Measurements from ENCODE around the gene KDM4B.

DNA sequence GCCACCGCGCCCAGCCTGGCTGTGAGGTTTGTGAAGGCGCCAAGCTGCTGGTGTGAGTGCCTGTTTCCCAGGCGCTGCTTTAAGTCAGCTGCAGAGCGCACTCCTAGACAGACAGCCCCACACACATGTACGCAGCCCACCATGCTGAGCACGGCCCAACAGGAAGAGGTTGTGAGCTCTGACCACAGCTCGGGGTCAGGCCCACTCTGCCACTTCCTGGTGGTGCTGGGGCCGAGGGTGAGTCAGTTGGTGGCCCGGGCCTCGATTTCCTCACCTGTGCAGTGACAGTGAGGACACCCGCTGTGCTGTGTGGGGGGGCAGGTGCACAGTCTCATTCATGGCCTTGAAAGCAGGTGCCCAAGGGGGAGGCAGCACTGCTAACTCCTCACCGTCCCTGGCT, 106.7 kb downstream of the KDM4B start:
- no peak for TF ChIP-seq EZH2 (IDR thresholded peaks at IDR 0.05; ENCODE audit: borderline replicate concordance, low read depth, low read length, severe bottlenecking)
- TF ChIP-seq, protein P1, sequence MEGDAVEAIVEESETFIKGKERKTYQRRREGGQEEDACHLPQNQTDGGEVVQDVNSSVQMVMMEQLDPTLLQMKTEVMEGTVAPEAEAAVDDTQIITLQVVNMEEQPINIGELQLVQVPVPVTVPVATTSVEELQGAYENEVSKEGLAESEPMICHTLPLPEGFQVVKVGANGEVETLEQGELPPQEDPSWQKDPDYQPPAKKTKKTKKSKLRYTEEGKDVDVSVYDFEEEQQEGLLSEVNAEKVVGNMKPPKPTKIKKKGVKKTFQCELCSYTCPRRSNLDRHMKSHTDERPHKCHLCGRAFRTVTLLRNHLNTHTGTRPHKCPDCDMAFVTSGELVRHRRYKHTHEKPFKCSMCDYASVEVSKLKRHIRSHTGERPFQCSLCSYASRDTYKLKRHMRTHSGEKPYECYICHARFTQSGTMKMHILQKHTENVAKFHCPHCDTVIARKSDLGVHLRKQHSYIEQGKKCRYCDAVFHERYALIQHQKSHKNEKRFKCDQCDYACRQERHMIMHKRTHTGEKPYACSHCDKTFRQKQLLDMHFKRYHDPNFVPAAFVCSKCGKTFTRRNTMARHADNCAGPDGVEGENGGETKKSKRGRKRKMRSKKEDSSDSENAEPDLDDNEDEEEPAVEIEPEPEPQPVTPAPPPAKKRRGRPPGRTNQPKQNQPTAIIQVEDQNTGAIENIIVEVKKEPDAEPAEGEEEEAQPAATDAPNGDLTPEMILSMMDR (IDR thresholded peaks at IDR 0.05; ENCODE audit: borderline replicate concordance, extremely low read depth, low read length, poor library complexity, severe bottlenecking): no peak

Data from DND-41 (cell line).